GM19193 (cell line): ENCODE data around the gene TTC9.

ENCODE experiments used
- POLR2A ChIP-seq: IDR thresholded peaks from 4 replicates; pipeline ENCODE4 v1.6.1; 2011; ENCODE audit not compliant: insufficient read depth, insufficient read length; ENCODE audit errors: extremely low read depth

TTC9 gene

DNA sequence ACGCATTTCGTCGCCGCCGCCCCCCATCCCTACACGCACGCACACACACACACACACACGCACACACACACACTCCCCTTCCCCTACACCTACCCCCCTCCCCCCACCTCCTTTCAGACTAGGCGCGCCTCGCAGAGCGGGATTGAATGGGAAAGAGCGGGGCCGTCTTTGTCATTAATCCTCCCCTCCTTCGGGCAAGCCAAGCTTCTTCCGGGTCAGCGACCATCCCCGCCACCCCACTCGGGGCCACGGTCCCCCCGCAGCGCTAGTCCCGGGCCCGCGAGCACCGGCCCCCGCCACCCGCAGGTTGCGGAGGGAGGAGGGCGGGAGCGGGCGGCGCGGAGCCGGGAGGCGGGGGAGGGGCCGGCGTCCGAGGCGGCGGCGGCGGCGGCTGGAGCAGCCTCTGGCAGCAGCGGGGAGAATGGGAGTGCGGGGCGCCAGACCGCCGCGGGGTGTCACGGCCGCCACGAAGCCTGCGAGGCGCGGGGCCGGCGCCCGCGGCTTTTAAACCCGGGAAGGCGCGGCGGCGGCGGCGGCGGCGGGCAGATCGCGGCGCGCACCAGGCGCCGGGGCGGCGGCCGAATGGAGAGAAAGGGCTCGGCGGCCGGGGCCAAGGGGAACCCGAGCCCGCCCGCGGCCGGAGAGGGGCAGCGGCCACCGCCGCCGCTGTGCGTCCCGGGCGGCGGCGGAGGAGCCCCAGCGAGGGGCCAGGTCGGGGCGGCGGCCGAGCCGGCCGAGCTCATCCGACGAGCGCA lies at the start of gene TTC9:
TSS of gene TTC9 (plus strand) at position 369 of the 755 bp plus-strand sequence. CDS start at position 583, 214 bp downstream.
- no peak for TF ChIP-seq POLR2A

DNA sequence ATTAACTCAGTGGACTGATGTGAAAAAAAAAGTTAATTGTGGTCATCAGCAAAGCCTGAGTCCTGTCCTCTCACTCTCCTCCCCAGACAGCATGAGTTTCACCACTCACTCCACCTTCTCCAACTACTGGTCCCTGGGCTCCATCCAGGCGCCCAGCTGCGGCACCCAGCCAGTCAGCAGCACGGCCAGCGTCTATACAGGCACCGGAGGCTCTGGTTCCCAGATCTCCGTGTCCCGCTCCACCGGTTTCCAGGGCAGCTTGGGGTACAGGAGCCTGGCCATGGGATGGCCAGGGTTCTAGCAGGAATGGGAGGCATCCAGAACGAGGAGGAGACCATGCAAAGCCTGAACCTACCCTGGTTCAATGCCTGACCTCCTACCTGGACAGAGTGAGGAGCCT lies 47.3 kb upstream of the TTC9 start:
- no peak for TF ChIP-seq POLR2A

DNA sequence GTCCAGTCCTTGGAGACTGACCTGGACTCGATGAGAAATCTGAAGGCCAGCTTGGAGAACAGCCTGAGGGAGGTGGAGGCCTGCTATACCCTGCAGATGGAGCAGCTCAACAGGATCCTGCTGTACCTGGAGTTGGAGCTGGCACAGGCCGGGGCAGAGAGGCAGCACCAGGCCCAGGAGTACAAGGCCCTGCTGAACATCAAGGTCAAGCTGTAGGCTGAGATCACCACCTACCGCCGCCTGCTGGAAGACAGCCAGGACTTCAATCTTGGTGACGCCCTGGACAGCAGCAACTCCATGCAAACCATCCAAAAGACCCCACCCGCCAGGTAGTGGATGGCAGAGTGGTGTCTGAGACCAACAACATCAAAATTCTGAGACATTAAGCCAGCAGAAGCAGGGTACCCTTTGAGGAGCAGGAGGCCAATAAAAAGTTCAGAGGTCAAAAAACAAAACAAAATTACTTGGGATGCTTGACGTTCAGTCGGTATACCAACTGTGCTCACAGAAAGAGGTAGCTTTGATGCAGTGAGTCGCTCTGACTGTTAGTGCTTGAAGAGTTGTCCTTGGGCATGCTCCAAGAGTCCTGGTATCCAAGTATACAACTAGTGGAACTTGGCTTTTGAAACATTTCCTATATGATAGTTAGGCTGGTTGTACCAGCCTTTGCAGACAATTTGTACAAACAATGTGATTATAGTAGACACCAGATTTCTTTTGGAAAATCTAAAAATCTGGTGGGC lies 46.1 kb upstream of the TTC9 start:
- no peak for TF ChIP-seq POLR2A

DNA sequence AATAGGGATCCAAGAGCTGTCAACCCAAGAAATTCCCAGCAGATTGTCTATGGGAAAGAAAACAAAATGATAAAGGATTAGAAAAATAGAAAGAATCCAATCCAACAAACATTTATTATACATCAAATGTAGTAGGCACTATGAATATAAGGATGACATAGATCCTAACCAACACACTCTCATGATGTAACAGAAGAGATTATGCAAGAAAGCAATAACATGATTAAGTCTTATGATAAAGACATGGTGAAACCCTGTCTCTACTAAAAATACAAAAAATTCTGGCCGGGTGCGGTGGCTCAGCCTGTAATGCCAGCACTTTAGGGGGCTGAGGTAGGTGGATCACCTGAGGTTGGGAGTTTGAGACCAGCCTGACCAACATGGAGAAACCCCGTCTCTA lies 44.0 kb upstream of the TTC9 start:
- no peak for TF ChIP-seq POLR2A

DNA sequence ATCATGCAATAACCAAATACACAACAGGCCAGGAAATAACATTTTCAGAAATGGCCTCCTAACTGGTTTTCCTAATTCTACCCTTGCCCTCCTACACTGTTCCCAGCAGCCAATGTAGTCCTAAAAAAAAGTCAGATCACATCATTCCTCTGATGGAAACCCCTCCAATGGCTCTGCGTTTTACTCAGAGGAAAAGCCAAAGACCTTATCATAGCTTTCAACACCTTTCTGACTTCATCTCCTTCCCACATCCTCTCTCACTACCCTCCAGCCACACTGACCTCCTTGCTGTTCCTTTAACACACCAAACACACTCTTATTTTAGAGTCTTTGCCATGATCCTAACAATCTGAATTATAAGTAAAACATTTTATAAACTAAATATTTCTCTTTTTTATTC lies 42.4 kb upstream of the TTC9 start:
- no peak for TF ChIP-seq POLR2A

DNA sequence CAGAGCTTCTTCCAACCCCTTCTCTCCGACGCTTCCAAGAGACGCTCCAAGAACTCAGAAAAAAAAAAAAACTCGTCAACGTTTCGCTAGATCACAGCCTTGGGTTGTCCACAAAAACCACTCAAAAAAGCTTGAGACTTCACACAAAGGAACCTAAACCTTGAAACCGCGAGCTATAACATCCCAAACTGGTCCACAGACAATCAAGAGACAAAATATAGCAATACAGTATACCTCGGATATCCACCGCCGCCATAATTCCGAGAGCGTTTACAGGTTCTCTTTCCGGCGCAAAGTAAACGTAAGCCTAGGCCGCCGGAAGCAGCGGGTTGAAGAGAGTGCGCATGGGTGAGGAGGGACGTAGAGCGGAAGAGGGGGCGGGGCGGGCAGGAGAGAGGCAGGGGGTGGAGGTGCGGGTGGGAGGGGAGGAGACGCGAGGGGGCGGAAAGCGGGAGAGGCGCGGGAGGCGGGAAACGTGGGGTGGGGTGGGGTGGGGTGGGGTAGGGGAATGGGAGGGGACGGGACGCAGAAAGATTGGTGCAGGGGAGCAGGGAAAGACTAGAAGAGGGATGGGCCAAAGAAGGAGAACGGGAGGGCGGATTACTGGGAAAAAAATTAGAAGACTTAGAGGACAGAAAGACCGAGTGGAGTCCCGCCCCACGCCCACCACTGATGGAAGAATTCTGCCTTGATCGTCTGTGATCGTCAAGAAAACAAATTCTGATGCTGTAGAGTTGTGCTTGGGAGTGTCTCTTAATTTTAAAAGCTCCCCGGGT lies 41.1 kb upstream of the TTC9 start, which contains the start of gene MED6:
TSS of gene MED6 (minus strand) at position 274 of the 776 bp plus-strand sequence. CDS start at position 256, 18 bp downstream.
- TF ChIP-seq POLR2A: peak; percentile 57

DNA sequence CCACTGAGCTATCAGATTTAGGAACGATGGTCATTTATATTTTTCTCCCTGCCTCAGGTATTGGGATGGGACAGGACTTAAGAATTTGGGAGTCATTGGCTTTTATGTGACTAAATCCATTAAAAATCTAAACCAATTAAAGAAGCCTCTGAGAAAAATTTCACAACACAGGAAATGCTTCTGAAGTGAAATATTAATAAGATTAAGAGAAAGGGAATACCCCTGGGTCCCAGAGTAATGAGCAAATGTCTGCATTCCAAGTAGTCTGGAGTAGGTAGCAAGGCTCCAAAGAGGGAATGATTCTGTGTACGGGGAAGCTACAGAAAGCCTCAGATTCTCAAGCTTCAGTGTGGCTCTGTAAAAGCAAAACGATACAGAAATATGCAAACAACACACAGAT lies 40.6 kb upstream of the TTC9 start:
- TF ChIP-seq POLR2A: no peak

DNA sequence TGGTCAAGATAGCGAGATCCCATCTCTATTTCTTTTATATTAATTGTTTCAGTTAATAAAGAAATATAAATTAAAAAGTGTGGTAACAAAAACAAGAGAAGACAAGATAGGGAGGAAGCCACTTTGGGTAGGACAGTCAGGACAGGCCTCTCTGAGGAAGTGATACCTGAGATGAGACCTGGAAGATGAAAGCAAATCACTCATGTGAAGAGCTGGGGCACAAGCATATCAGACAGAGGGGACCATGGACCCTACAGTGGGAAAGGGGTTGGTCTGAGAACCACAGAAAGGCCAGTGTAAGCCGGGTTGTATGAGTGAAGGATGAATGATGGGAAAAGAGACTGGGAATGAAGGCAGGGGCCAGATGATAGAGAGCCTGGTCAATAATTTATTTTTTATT lies 39.5 kb upstream of the TTC9 start:
- TF ChIP-seq POLR2A: no peak

DNA sequence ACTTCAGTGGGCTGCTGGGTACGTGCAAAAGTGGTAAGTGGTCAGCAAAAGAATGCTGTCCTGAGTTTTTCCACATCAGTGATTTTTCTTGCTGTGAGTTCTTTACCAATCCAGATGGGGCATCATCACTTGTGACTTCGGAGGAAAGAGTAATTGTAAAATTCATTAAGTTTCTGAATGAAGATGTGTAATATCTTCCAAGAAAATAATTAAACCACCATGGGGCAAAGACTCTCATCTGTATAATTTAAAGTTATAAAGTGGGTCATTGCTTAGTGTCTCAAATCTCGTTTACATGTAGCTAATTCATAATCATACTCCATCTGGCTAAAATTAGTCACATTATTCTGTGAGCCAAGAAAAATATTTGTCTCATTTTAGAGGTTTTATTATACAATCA lies 30.5 kb upstream of the TTC9 start:
- no peak for TF ChIP-seq POLR2A

DNA sequence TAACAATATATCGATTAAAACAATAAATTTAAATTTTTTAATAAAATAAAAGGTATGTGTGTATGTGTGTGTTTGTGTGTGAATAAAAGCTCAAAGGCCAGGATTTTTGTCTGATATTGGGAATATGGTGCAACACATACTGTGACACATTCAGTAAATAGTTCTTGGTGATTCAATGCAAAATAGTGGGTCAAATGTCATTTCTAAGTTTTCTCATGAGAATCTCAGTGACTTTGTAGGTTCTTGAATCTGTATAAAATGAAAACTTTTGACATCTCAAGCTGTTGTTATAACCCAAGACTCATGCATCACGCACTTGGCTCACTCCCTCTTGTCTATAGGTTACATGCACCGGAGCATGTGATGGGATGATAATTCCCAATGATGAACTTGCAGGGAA lies 25.1 kb upstream of the TTC9 start:
- no peak for TF ChIP-seq POLR2A

DNA sequence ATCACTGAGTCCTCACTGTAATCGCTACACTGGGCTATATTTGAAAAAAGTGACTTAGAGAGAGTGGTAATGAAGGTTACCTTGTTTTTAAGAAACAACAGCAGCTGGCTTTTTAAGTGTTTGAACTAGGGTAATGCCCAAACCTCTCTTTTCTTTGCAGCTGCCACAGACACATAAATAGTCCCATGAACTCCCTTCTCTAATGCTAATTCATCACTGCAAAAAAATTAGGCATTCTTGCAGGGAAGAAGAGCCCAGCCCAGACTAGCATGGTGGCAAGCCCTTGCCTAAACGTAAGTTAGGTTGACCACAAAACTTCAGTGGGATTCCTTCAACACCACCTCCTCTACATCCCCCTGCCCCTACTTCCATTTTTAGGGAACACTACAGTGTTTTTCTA lies 23.4 kb upstream of the TTC9 start:
- TF ChIP-seq POLR2A: no peak

DNA sequence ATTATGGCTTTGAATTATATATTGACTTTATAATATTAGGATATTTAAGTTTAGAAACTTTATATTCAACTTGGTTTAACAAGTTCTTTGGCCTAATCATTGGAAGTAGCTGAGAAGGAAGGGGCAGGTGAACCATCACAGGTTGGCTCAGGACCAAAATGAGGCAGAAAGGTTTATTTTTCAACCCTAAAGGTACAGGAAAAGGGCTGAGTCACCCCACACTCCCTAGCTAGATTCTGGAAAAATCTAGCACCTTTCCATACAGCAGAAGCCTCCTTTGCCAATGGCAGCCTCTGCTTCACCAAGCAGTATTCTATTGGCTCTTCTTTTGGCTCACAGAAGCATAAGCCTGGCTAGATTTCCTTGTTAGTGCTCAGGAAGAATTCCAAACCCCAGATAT lies 22.0 kb upstream of the TTC9 start:
- no peak for TF ChIP-seq POLR2A

DNA sequence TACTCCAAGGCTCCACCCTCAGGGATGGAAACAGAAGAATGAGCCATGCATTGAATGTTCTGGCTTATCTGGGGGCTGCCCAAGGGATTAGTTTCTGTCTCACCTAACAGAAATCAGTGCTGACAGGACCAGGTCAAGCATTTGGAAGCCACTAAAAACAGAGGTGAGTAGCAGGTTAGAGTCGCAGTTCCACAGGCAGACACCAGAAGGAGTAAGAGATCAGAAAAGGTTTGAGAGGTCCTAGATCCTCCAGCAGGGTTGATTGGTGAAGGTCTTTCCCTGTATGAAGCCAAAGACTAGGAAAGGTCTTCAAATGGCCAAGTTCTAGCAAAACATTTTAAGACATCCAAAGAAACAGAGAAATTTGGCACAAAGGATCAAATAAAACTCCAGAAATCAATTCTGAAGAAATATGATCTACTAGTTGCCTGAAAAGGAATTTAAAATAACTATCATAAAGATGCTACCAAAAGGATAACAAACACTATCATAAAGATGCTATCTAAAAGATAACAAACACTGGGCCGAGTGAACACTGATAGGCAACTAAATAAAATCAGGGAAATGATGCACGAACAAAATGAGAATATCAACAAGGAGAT lies 19.5 kb upstream of the TTC9 start:
- no peak for TF ChIP-seq POLR2A

DNA sequence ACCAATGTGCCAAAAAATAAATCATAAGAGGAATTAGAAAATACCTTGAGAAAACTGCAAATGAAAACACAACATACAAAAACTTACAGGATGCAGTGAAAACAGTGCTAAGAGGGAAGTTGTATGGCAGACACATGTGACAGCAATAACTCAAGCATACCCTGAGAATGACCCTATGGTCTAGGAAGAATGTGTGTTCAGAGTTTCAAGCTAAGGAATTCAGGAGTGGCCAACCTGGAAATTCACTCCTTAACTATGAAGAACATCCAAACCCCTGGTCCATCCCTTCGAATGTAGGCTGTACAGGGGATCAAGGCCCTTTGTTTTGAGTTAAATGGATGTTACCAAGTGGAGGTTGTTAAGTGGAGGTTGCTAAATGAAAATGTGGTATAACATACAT lies 16.7 kb upstream of the TTC9 start:
- no peak for TF ChIP-seq POLR2A

DNA sequence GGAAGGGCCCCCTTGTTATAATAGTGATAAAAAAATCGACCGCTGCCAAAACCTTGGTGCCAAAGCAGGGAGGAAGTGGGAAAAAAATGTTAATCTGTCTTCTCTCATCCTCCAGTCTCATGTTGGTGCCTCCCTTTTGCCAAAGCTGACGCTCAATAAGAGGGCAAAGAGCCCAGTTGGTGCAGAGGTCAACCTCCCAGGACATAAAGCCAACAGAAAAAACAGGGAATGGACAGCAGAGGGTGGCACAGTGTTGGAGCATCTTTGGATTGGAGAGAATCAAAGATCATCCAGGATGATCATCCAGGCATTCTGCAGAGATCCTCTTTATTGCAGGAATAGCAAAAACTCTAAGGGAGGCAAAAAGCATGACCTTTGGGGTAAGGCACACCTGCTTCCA lies 9.8 kb upstream of the TTC9 start:
- TF ChIP-seq POLR2A: no peak
